ENCODE data around the gene BOK. TPM values are rescaled to one million over a fixed set of nuclear protein-coding genes. Genes with fewer than 3 reads are reported as not detected.

The BOK gene
- total RNA-seq, 2 experiments from 2014 or later: 0.09 to 0.64 TPM

DNA sequence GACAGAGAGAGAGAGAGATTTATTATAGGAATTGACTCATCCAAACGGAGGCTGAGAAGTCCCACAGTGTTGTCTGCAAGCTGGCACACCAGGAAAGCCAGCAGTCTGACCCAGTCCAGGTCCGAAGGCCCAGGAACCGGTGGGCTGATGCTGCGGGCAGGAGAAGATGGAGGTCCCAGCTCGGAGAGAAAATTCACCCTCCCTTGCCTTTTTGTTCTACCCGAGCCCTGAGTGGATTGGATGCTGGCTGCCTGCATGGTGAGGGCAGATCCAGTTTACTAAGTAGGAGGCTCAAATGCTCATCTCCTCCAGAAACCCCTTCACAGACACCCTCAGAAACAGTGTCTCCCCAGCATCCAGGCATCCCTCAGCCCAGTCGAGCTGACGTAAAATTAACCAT is 28.0 kb upstream of the BOK start:
- ATAC-seq (no peak), DNase-seq (no peak)
- CTCF ChIA-PET: no interaction called here
- POLR2A ChIA-PET: no interaction called here
- Mint-ChIP-seq H3K27ac (no peak overlapping the region), H3K4me3 (no peak overlapping the region), H3K4me1 (no peaks in the 10 kb centered on the region), H3K36me3 (ENCODE audit: low read depth) (no peaks in the 10 kb centered on the region), H3K9me3 (ENCODE audit: low read depth) (peaks cover 6% of the 10 kb centered on the region), H3K27me3 (no peaks in the 10 kb centered on the region)
- intact Hi-C loops (cut with DNase I, micrococcal nuclease): no loop called here

DNA sequence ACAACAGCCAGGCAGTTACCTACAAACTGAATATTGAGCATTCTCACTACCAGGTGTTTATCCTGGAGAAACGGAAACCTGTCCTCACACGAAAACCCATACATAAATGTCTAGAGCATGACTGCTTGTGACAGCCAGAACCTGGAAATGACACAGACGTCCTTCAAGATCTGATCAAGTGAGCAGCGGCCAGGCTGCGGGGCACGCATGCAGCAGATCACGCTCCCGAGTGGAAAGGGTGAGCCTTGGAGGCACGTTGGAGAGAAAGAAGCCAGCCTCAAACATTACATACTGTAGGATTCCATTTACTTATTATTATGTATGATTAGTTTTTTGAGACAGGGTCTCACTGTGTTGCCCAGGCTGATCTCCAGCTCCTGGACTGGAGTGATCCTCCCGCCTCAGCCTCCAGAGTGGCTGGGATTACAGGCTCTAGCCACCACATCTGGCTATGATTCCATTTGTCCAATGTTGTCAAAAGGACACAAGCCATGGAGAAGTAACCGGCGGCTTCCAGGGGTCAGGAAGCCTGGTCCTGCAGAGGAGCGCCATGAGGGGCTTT is 27.3 kb upstream of the BOK start:
- no peak for DNase-seq
- H3K4me3 Mint-ChIP-seq: no peak overlapping the region
- ChIA-PET POLR2A (no interaction called here), CTCF (interaction anchor here (0.6 kb wide), 1 partner anchor 358 kb away, joined by 4 read pairs; no protein-coding TSS in a partner anchor)
- no peaks in the 10 kb centered on the region for H3K36me3 Mint-ChIP-seq (ENCODE audit: low read depth)
- peaks cover 2% of the 10 kb centered on the region for H3K9me3 Mint-ChIP-seq (ENCODE audit: low read depth)
- ATAC-seq: no peak
- intact Hi-C loops (cut with DNase I, micrococcal nuclease): no loop called here
- no peaks in the 10 kb centered on the region for H3K4me1 Mint-ChIP-seq
- H3K27ac Mint-ChIP-seq: no peak overlapping the region
- no peaks in the 10 kb centered on the region for H3K27me3 Mint-ChIP-seq

DNA sequence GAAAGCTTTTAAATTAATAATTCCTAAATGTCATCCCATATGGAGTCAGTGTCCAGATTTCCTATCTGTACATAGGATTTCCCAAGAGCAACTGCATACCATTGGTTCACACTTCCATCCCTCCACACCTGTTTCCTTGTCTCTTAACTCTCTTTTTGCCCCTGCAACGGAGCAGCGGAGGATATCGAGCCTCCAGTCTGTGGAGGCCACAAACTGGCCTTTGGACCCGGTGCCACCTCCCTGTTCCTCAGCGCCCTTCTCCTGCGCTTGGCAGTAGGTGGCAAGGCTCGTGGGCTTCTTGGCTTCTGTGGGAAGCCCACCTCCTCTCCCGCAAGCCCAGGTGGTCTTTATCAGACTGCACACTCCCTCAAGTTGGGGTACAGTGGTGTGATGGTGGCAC is 26.4 kb upstream of the BOK start:
- Mint-ChIP-seq H3K27ac (no peak overlapping the region), H3K4me1 (no peaks in the 10 kb centered on the region), H3K9me3 (ENCODE audit: low read depth) (no peaks in the 10 kb centered on the region), H3K36me3 (ENCODE audit: low read depth) (no peaks in the 10 kb centered on the region), H3K27me3 (no peaks in the 10 kb centered on the region), H3K4me3 (no peak overlapping the region)
- intact Hi-C loops (cut with DNase I, micrococcal nuclease): no loop called here
- DNase-seq (no peak), ATAC-seq (no peak)
- ChIA-PET CTCF (no interaction called here), POLR2A (no interaction called here)

DNA sequence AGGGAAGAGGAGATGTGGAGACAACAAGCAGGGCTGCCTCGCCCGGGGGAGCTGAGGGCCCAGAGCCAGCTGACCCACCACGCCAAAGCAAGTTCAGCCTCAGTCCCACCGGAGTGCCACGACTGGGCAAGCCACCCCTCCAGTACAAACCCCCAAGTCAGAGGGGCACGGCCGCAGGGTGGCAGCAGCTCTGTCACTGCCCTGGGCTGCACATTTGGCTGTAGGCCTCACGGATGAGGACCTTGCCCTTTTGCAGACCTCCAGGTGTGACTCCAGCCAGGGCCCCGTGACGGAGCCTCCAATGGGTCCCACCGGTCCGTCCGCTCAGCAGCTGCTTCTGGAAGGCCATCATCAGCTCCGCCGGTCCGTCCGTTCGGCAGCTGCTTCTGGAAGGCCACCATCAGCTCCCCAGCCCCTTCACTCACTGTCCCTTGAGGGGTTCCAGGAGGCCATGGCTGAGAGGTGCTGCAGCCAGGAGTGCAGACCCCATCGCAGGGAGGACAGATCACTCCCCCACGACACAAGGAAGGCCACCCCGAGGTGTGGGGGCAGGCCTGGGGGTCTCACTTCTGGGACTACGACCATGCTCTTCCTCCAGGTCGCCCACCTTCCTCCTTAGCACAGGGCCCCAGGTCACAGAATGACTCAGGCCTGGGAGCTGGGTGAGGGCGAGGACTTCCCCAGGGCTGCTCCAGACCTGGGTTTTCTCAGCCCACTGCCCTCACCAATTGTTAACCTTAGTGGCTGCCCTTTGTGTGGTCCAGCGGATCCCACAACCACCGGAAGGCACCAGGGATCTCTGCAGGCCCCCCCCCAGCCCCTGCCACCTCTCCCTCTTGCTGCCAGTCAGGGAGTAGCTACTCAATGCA is 25.6 kb upstream of the BOK start:
- Mint-ChIP-seq H3K9me3 (ENCODE audit: low read depth) (no peaks in the 10 kb centered on the region), H3K4me1 (no peaks in the 10 kb centered on the region), H3K36me3 (ENCODE audit: low read depth) (no peaks in the 10 kb centered on the region), H3K27ac (no peak overlapping the region), H3K4me3 (no peak overlapping the region), H3K27me3 (no peaks in the 10 kb centered on the region)
- intact Hi-C loops (cut with DNase I, micrococcal nuclease): no loop called here
- ChIA-PET POLR2A (no interaction called here), CTCF (no interaction called here)
- no peak for DNase-seq
- ATAC-seq: no peak

DNA sequence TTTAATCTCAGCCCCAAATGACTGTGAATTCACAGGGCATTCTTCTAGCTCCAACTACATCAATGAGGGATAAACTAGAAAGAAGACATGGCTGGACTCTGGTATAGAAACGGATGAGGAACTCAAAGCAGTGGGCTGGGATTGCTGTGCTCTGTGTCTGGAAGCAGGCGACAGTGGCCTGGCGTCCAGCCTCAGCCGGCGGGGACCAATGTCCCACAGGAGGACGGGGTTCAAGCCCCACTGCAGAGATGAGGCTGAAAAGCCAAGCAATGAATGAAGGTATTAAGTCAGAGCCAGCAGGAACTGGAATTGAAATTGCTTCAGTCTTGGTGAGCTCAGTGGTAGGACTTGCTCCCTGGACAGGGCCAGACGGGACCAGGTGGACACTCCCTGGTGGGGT is 24.3 kb upstream of the BOK start:
- ChIA-PET POLR2A (no interaction called here), CTCF (no interaction called here)
- H3K27me3 Mint-ChIP-seq: no peaks in the 10 kb centered on the region
- no peak for ATAC-seq
- H3K36me3 Mint-ChIP-seq (ENCODE audit: low read depth): no peaks in the 10 kb centered on the region
- no peaks in the 10 kb centered on the region for H3K9me3 Mint-ChIP-seq (ENCODE audit: low read depth)
- H3K27ac Mint-ChIP-seq: no peak overlapping the region
- intact Hi-C loops (cut with DNase I, micrococcal nuclease): no loop called here
- H3K4me3 Mint-ChIP-seq: no peak overlapping the region
- no peaks in the 10 kb centered on the region for H3K4me1 Mint-ChIP-seq
- DNase-seq: no peak

DNA sequence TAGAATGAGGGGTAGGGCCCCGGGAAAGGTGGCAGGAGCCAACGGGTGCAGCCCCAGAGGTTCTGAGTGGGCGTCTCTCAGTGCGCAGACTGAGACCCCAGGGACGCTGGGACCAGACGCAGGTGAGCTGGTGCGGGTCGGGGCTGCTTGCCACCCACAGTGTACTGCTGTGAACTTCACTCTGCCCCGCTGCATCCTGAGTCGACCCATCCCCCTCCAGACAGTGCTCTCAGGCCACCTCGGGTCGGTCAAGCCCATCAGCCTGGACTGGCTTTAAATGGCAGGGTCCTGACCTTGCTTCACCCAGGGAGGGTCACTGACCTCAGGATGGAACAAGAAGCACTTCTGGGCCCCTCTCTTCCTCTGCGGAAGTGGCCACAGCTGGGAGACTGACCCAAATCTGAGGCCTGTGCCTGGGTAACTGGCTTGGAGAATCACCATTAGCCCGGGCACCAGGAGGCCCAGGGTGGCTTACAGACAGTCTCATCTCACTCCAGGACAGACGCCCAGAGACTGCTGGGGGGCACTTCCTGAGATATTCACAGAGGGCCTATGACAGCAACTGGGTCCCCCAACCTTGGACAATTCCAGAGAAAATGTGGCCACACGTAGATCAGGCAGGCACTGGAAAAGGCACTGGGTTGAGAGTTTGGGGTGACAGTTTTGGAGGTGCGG is 23.7 kb upstream of the BOK start:
- H3K36me3 Mint-ChIP-seq (ENCODE audit: low read depth): no peaks in the 10 kb centered on the region
- H3K9me3 Mint-ChIP-seq (ENCODE audit: low read depth): no peaks in the 10 kb centered on the region
- H3K27me3 Mint-ChIP-seq: no peaks in the 10 kb centered on the region
- ATAC-seq: no peak
- H3K4me1 Mint-ChIP-seq: no peaks in the 10 kb centered on the region
- H3K4me3 Mint-ChIP-seq: no peak overlapping the region
- CTCF ChIA-PET: no interaction called here
- intact Hi-C loops (cut with DNase I, micrococcal nuclease): no loop called here
- POLR2A ChIA-PET: no interaction called here
- no peak for DNase-seq
- no peak overlapping the region for H3K27ac Mint-ChIP-seq

DNA sequence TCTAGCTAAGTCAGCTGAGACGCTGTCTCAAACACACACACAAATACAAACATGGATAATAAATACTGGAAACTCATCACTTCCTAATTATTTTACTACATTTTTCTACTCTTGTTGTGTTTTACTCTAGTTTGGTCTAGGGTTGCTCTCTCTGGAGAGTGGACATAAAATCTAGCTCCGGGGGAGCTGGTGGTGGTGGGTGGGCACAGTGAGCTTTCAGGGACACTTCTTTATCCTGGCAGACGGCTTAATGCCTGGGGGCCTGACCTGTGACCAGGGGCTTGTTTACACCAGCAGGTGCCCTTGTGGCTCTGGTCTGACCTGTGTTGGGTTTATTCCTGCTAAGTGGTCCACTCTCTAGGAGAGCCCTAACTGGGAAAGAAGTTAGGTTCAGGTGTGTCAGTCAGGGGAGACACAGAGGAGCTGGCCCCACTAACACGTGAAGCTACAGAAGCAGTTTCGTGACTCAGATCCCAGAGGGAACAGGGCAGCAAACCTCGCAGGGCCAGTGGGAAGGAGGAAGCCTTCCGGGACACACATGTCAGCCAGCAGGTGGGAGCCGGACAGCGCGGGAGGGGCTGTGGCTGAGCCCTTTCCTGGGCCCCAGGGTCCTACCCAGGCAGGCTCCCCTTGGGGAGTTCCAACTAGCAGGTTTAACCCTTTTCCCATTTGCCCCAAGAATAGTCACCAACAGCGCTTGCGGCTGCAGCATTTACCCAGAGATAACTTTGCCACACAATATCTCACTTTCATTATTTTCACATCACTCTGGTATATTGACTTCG is 22.5 kb upstream of the BOK start:
- ChIA-PET CTCF (no interaction called here), POLR2A (no interaction called here)

DNA sequence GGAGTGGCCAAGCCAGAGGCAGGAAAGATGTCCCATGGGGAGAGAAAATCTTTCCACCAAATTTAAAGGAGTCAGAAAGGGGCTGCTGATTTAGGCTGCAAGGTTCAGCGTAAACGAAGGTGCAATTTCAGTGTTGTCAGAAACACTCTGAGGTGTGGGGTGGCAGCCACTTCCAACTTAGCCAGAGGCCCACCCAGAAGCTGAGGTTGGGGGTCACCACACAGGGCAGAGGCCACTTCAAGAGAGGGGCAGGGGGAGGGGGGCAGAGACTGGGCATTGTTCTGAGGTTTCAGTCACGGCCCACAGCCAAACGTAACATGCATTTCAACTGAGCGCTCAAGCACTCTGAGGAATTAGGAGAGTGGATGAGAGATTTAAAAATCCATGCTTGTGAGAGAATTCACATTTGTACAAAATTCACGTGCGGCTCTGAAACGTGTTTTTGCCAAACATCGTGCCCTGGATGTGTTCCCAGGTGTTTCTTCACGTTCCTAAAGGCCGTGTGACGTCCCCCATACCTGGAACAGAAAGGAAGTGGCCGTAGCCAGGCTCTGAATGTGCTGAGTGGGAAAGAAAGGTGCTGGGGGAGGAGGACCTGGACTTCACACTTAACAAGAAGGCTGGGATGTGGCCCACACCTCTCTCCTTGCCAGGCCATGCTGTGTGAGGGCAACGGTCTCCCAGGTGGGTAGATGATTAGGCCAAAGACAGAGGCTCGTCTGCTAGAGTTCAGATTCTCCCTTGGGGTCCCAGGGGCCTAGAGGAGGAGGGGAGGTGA is 19.5 kb upstream of the BOK start:
- Mint-ChIP-seq H3K27me3 (peaks cover 14% of the 10 kb centered on the region), H3K27ac (no peak overlapping the region), H3K36me3 (ENCODE audit: low read depth) (no peaks in the 10 kb centered on the region), H3K4me1 (peaks cover 4% of the 10 kb centered on the region), H3K4me3 (no peak overlapping the region), H3K9me3 (ENCODE audit: low read depth) (no peaks in the 10 kb centered on the region)
- ATAC-seq: no peak
- POLR2A ChIA-PET: no interaction called here
- intact Hi-C loops (cut with DNase I, micrococcal nuclease): no loop called here
- DNase-seq: no peak
- CTCF ChIA-PET: no interaction called here

More for the DNA sequence above, 22.5 kb upstream of the BOK start:
- no peak overlapping the region for H3K4me3 Mint-ChIP-seq
- peaks cover 4% of the 10 kb centered on the region for H3K27me3 Mint-ChIP-seq
- H3K27ac Mint-ChIP-seq: no peak overlapping the region
- ATAC-seq: no peak
- no peaks in the 10 kb centered on the region for H3K9me3 Mint-ChIP-seq (ENCODE audit: low read depth)
- no peak for DNase-seq
- H3K36me3 Mint-ChIP-seq (ENCODE audit: low read depth): no peaks in the 10 kb centered on the region
- intact Hi-C loops (cut with DNase I, micrococcal nuclease): no loop called here
- peaks cover 4% of the 10 kb centered on the region for H3K4me1 Mint-ChIP-seq

DNA sequence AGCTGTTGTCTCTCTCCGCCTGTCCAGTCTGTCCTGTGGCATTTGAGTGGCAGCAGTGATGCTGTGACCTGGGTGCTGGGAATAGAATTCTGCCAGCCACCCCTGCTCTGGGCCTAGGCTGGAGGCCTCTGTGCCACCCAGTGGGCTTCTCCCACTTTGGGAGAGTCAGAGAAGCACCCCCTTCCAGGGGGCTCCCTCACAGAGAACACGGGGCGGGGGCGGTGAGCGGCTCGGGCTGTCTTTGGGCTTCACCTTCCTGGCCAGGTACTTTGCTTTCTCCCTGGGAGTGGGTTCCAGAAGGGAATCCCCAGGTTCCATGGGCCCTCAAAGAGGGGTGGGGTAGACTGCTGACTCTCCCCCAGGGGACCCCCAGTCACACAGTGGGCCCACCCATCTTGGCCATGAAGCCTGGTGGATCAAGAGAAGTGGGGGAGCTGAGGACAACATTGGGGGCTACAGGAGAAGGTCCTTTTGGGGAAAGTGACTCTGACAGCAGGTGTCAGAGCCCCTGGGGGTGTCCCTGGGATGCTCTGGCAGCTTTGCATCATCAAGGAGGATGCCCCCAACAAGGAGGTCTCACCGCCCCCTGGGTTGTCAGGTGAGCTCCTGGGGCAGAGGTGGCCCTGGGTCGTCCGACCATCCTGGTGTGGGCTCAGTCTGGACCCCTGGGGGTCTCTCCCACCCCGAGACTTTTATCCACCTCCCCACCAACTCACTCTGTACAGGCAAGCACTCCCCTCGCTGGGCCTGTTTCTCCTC is 18.8 kb upstream of the BOK start:
- no peaks in the 10 kb centered on the region for H3K9me3 Mint-ChIP-seq (ENCODE audit: low read depth)
- no peaks in the 10 kb centered on the region for H3K36me3 Mint-ChIP-seq (ENCODE audit: low read depth)
- intact Hi-C loops (cut with DNase I, micrococcal nuclease): loop anchor here in 1 of 2 experiments (2.0 kb wide), 1 partner anchor 707 kb away; no protein-coding TSS in a partner anchor
- ATAC-seq: no peak
- no peak overlapping the region for H3K27ac Mint-ChIP-seq
- POLR2A ChIA-PET: no interaction called here
- CTCF ChIA-PET: no interaction called here
- peaks cover 4% of the 10 kb centered on the region for H3K4me1 Mint-ChIP-seq
- H3K4me3 Mint-ChIP-seq: no peak overlapping the region
- no peak for DNase-seq
- peaks cover 14% of the 10 kb centered on the region for H3K27me3 Mint-ChIP-seq

DNA sequence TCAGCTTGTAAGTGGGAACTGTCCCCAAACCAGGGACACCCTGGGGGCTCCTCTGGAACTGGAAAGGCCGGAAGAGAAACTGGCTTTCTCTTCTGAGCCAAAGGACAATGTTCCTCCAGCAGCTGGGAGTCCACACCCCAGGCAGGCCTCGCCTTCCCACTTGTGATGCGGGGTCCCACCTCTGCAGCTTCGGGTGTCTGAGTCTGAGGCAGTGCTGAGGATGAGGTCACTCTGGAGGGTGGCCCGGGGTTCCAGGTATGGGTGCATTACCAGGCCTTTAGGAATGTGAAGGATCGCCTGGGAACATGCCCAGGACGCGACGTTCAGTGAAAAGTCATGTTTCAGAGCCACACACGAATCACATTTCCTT is 18.2 kb upstream of the BOK start:
- Mint-ChIP-seq H3K27me3 (peaks cover 14% of the 10 kb centered on the region), H3K36me3 (ENCODE audit: low read depth) (no peaks in the 10 kb centered on the region), H3K4me1 (peaks cover 4% of the 10 kb centered on the region), H3K9me3 (ENCODE audit: low read depth) (no peaks in the 10 kb centered on the region), H3K27ac (no peak overlapping the region), H3K4me3 (peak overlapping the region; percentile 31)
- ATAC-seq (no peak), DNase-seq (no peak)
- intact Hi-C loops (cut with DNase I, micrococcal nuclease): loop anchor here in 1 of 2 experiments (2.0 kb wide), 1 partner anchor 708 kb away; no protein-coding TSS in a partner anchor
- ChIA-PET POLR2A (no interaction called here), CTCF (no interaction called here)
